COR-L47 (cell line): Measurements from ENCODE around the gene DMRT2.

ENCODE experiments used
- DNase-seq: peaks from one replicate; lab custom pipeline; 2025; lab: John Stamatoyannopoulos, UW

Gene DMRT2

DNA sequence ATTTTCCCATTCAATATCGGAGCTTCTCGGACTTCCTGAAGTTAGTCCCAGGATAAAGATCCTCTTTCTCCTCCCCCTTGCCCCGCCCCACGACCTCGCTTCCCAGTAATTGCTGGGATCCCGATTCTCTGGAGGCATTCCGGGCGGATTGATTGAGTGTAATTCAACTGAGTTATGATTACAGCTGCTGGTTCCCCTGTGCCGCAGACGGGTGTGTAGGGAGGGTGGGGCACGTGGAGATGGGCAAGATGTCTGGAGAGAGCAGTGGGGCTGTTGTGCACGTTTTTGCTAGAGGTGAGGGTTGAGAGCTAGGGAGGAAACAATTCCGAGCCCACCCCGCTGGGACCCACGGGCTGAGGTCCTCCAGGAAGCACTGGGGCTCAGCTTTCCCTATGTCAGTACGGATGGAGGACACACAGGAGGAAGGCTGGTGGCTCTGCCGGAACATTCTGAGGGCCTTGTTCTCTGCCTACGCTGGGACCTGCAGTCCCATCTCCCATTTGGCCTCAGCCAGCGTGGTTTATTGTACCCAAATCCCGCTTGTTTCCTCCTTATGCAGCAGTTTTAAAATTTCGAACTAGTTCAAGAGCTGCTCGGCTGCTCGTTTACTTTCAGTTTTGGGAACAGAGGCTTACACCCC is 2.4 kb upstream of the DMRT2 start:
- DNase-seq = no peak

DNA sequence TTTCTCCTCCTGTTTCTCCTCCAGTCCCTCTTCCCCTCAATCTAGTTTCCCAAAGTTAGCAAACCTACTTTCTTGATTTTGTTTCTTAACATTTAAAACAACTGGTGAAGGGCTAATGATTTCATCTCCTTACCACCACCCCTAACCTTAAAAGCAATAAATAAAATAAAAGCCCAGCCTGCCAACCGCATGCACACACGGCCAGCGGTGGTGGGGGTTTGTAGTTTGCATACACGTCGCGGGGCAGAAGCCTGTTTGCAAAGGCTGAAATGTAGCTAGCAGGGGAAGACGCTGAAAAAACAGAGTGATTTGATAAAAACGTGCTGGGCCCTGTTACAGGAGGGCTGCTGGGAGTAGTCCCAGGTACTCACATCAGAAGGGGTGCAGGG is 1.9 kb upstream of the DMRT2 start:
- no peak for DNase-seq

- no peak for DNase-seq
Measured at GRCh38 chr9:1048811-1049210, 1.3 kb upstream of the DMRT2 start.

DNA sequence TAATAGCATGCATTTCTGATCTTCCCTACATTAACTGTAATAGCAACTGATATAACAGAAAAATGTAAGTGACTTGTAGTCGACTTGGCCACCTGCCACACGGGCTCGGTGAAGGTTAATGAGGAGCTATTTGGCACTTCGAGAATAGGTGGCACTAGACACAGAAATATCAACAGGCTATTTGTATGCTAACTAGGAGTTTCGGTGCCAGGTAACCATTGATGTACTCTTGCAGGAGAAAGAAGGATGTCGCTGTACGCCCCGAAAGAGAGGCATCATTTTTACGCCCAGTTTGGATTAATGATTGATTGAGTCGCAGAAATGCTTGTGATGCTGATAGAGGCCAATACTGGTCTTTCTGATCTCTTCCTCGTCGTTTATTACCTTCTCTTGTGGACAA is 516 bp upstream of the DMRT2 start:
- no peak for DNase-seq

DNA sequence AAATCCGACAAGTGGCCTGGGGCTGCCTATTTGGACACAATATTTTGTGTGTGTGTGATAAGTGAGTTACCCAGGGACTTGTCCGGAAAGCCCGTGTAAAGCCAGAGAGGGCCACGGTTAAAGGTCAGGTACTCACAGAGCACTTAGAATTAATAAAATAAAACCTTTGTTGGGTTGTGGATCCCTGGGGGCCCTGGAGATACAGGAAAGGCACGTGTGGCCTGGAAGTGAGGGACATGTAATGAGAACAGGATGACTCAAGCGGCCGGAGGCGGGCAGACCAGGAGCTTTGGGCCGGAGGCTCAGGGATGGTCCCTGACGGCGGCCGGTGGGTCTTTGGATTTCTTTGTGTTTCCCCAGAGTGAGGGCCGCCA is 1.0 kb downstream of the DMRT2 start:
- DNase-seq = no peak

DNA sequence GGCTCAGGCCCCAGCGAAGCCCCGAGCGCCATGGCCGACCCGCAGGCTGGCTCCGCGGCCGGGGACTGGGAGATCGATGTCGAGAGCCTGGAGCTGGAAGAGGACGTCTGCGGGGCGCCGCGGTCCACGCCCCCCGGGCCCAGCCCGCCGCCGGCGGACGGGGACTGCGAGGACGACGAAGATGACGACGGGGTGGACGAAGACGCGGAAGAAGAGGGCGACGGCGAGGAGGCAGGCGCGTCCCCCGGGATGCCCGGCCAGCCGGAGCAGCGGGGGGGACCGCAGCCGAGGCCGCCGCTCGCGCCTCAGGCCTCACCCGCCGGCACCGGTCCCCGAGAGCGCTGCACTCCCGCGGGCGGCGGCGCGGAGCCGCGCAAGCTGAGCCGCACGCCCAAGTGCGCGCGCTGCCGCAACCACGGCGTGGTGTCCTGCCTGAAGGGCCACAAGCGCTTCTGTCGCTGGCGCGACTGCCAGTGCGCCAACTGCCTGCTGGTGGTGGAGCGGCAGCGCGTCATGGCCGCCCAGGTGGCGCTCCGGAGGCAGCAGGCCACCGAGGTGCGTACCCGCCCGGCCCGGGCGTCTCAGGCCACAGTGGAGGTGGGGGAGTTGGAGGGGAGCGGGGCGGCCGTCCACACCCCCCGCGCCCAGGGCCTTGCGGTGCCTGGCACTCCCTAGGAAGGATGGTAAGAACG is 1.6 kb downstream of the DMRT2 start:
- DNase-seq = no peak

DNA sequence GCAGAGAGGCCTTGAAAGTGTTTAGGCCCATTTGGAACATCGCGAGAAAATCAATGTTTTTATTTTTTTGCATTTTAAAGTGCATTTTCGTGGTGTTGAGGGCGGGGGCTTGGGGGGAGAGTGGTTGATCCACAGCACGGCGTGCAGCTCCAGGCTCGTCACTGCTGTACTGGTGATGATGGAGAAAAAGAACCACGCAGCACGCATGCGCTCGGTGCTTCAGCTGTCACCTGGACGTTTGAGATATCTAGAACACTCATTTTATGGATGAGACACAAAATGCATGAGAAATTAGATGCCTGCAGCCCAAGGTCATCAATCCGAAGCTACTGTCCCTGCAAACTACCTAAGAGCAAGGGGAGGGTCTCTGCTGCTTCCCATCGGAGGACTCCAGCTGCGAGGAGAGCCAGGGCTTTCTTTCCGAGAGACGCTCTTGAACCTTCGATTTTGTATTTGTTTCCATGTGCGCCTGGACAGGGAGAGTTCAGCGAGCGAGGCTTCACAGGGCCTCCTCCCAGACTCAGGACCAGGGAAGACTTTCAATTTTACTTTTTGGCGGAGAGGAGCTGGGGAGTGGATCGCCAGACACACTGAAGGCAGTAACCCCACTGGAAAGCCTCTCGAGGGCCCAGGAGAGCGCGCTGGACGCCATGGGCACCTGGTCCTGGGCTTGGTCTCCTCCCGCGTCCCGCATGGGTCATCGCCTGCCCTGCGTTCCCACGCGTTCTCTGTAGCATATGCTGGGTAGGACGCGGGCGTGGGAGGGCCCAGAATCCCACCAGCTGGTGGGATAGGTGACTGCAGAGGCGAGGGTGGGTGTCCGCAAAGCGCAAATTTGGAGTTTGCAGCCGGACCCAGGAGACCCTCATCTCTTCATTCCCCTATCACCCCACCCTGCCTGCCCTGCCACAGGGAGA is 2.5 kb downstream of the DMRT2 start:
- no peak for DNase-seq

GRCh38 chr9:1053282-1053621 is 3.1 kb downstream of the DMRT2 start:
- DNase-seq = no peak

- DNase-seq = no peak
Measured at GRCh38 chr9:1053986-1054425, 3.8 kb downstream of the DMRT2 start.

- no peak for DNase-seq
Measured at GRCh38 chr9:1055166-1055565, 5.0 kb downstream of the DMRT2 start.

- no peak for DNase-seq
Measured at GRCh38 chr9:1057910-1058309, 7.8 kb downstream of the DMRT2 start.

GRCh38 chr9:1058826-1059487 is 8.8 kb downstream of the DMRT2 start:
- DNase-seq = no peak

GRCh38 chr9:1065130-1065529 is 15.0 kb downstream of the DMRT2 start:
- no peak for DNase-seq

DNA sequence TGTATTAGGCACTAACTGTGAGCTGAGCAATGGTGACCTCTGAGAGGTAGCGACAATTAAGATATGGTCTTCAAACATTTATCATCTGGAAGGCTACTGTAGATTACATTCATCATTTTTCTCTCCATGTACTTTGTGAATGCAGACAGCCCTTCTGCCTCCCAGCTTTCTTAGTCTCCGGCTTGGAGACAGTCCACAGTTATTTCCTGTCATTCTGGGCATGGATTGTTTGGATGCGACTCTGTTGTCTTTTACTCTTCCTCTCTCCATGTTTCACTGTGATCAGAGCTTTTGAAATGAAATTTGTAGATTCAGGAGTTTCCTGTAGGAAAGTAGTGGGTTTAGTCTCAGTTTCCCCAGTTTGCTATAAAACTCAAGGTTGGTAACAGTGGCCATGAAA is 20.5 kb downstream of the DMRT2 start:
- DNase-seq = no peak

GRCh38 chr9:1071730-1072129 is 21.6 kb downstream of the DMRT2 start:
- no peak for DNase-seq

DNA sequence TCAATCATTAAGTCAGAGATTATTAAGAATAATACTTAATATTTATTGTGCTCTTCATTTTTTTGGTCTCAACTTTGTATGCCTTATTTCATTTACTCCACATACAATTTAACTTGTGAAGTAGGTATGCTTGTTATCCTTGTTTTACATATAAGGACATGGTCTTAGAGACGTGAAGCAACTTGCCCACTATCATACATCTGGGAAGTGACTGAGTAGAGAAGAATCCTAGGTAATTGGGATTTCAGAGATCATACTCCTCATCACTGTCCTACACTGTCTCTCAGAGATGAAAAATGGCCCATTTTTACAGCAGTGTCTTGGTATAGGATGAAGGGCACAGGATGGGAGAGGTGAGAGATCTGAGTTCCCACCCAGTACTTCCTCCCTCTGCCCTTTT is 23.3 kb downstream of the DMRT2 start:
- DNase-seq = no peak

DNA sequence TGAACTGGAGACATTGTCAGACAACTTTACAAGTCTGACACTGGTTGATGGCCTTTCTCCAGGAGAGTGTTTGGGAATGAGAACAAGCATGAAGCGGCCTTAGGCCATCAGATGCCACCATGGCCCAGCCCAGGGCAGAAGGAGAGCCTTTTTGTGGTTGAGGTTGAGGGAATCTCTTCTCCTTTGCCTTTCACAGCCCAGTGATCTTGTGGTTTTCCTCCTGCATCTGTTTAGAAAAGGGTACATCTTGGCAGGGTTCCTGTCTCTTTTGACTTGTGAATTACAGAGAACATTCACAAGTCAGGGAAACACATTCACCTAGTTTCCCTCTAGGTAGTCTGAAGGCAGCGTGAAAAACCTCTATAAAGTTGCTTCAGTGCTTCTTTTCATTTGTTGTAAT is 27.5 kb downstream of the DMRT2 start:
- DNase-seq = no peak

- no peak for DNase-seq
Measured at GRCh38 chr9:1083325-1083913, 33.3 kb downstream of the DMRT2 start.

GRCh38 chr9:1085086-1085485 is 34.9 kb downstream of the DMRT2 start:
- no peak for DNase-seq

- DNase-seq = no peak
Measured at GRCh38 chr9:1086517-1086916, 36.4 kb downstream of the DMRT2 start.

DNA sequence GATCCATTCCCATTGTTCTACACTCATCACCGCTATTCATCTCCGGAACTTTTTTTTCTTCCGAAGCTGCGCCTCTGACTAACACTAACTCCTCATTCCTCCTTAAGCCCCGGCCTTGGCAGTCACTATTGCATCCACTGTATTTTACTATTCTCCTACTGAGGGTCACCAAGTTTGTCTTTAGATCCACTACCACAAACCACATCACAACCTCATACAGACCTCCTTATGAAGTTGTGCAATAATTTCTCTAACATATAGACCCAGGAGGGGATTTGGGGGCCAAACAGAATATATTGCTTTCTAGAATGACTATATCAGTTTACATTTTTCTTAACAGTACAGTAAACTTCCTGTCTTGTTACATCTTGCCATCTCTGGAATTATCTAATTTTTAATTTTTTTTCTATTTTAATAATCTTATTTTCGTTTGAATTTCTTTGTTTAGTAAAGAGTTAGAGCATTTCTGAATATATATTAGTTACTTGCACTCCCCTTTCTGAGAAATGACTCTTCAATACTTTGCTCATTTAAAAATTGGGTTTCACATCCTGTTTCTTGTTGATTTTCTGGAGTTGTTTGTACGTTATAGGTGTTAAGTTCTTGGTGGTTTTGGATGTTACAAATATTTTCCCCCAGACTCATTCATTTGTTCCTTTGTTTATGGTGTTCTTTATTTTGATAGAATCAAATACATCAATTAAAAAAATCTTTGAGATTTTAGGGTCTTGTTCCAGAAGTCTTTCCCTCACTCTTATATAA is 37.1 kb downstream of the DMRT2 start:
- no peak for DNase-seq
